SK-N-MC (cell line): ENCODE data around the gene KIRREL1.

ENCODE experiments used
- EZH2 ChIP-seq: fragments of 200-600 bp; sonication (generic); IDR thresholded peaks from one replicate; pipeline ENCODE4 v1.6.1; 2017; ENCODE audit warnings: antibody characterized with exemption
- FOXP2 ChIP-seq: optimal IDR thresholded peaks from 2 replicates; pipeline ENCODE3; 2011; ENCODE audit warnings: mild to moderate bottlenecking, moderate library complexity; ENCODE audit not compliant: insufficient read depth; ENCODE audit errors: extremely low read length, control extremely low read depth
- POLR2AphosphoS5 ChIP-seq: IDR thresholded peaks from 2 replicates; pipeline ENCODE4 v1.6.1; 2012; ENCODE audit warnings: mild to moderate bottlenecking, low read depth, low read length, borderline replicate concordance

GRCh38 chr1:158117854-158118704, 124.6 kb downstream of the KIRREL1 start:
- no peak for TF ChIP-seq FOXP2
- no peak for TF ChIP-seq EZH2
- no peak for TF ChIP-seq POLR2AphosphoS5
